DND-41 (cell line): Measurements from ENCODE around the gene TEKT4.

Experiments used
- ATAC-seq: fragments of 200-7000 bp; cut with Tn5 transposase; 3 replicates; pipeline ENCODE4 v1.9.1; 2021; ENCODE audit warnings: low read depth; ENCODE audit not compliant: insufficient read depth
- DNase-seq: peaks from one replicate; pipeline ENCODE4 v3.0.0-alpha.2; 2020
- H2AFZ ChIP-seq: 2 replicates; pipeline ENCODE4 v1.6.0; 2012; ENCODE audit warnings: low read depth, low read length
- H3K27ac ChIP-seq: 2 replicates; pipeline ENCODE4 v1.5.1; 2012; ENCODE audit warnings: low read length, inconsistent platforms
- H3K27me3 ChIP-seq: fragments of 200-600 bp; sonication (generic); 2 replicates; pipeline ENCODE4 v1.6.0; 2012; ENCODE audit warnings: low read length, mild to moderate bottlenecking, inconsistent platforms; ENCODE audit not compliant: insufficient read depth, poor library complexity
- H3K36me3 ChIP-seq: 2 replicates; pipeline ENCODE4 v1.5.1; 2012; ENCODE audit warnings: low read length, inconsistent platforms; ENCODE audit not compliant: insufficient read depth
- H3K4me1 ChIP-seq: 2 replicates; pipeline ENCODE4 v1.5.1; 2012; ENCODE audit warnings: mild to moderate bottlenecking, low read length; ENCODE audit not compliant: insufficient read depth
- H3K4me2 ChIP-seq: 2 replicates; pipeline ENCODE4 v1.6.0; 2012; ENCODE audit warnings: mild to moderate bottlenecking, moderate library complexity, low read length, inconsistent platforms; ENCODE audit not compliant: insufficient read depth
- H3K4me3 ChIP-seq, 2 experiments: fragments of 200-600 bp in 1 of 2; shearing (Covaris generic) in 1 of 2; 2 replicates each; pipeline ENCODE4 v1.5.1; 2012 to 2016; ENCODE audit warnings: inconsistent platforms in 2 of 2, low read length in 2 of 2, mild to moderate bottlenecking in 2 of 2, low read depth in 1 of 2, moderate library complexity in 1 of 2
- H3K79me2 ChIP-seq: 2 replicates; pipeline ENCODE4 v1.6.0; 2012; ENCODE audit warnings: low read length, inconsistent platforms; ENCODE audit not compliant: insufficient read depth
- H3K9ac ChIP-seq: 2 replicates; pipeline ENCODE4 v1.6.0; 2012; ENCODE audit warnings: low read depth, mild to moderate bottlenecking, inconsistent platforms, low read length, moderate library complexity
- H3K9me3 ChIP-seq: 2 replicates; pipeline ENCODE4 v1.5.1; 2012; ENCODE audit warnings: low read length, moderate library complexity, mild to moderate bottlenecking, inconsistent platforms; ENCODE audit not compliant: insufficient read depth, severe bottlenecking
- H4K20me1 ChIP-seq: 2 replicates; pipeline ENCODE4 v1.6.0; 2012; ENCODE audit warnings: low read length; ENCODE audit not compliant: insufficient read depth
- EZH2 ChIP-seq: IDR thresholded peaks from 3 replicates; pipeline ENCODE4 v1.6.1; 2012; ENCODE audit warnings: borderline replicate concordance, low read depth, mild to moderate bottlenecking, moderate library complexity, low read length, inconsistent platforms; ENCODE audit not compliant: severe bottlenecking
- TF ChIP-seq, protein P1 (sequence below): IDR thresholded peaks from 2 replicates; pipeline ENCODE4 v1.5.1; 2012; ENCODE audit warnings: borderline replicate concordance, low read length, moderate library complexity, mild to moderate bottlenecking; ENCODE audit not compliant: poor library complexity, severe bottlenecking; ENCODE audit errors: extremely low read depth

The TEKT4 gene

DNA sequence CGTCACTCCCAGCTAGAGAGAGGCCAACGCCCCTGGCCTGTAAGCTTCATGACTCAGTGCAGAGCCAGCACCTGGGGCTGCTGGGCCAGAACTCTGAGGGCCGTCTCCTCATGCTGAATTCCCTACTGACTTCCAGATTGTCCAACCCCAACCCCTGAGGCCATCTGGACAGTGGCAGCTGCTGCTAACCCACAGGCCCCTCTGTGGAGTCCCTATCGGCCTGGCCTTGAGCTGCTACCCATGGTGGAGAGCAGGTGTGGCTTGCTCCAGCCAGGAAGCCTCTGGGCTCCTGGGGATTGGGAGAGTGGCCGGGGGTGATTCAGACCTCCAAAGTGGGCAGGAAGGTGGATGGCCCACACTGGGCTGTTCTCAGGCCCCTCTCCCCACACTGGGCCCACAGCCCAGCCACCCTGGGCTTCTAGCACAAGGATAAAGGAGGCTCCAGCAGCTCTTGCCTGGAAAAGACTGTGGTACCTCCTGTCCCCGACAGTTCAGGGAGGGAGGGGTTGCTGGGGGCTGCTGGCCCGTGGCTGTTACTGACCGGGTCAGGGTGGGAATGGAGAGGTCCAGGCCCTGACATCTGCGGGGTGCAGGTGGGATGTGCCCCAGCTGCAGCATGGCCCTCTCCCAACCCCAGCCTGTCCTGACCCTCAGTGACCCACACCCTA is 8.2 kb downstream of the TEKT4 start:
- H3K4me1 ChIP-seq = no peaks in the 10 kb centered on the region
- no peaks in the 10 kb centered on the region for H3K36me3 ChIP-seq
- H3K79me2 ChIP-seq = no peaks in the 10 kb centered on the region
- H3K4me3 ChIP-seq = no peak overlapping the region
- TF ChIP-seq EZH2 = no peak
- TF ChIP-seq, protein P1, sequence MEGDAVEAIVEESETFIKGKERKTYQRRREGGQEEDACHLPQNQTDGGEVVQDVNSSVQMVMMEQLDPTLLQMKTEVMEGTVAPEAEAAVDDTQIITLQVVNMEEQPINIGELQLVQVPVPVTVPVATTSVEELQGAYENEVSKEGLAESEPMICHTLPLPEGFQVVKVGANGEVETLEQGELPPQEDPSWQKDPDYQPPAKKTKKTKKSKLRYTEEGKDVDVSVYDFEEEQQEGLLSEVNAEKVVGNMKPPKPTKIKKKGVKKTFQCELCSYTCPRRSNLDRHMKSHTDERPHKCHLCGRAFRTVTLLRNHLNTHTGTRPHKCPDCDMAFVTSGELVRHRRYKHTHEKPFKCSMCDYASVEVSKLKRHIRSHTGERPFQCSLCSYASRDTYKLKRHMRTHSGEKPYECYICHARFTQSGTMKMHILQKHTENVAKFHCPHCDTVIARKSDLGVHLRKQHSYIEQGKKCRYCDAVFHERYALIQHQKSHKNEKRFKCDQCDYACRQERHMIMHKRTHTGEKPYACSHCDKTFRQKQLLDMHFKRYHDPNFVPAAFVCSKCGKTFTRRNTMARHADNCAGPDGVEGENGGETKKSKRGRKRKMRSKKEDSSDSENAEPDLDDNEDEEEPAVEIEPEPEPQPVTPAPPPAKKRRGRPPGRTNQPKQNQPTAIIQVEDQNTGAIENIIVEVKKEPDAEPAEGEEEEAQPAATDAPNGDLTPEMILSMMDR = no peak
- DNase-seq = no peak
- no peaks in the 10 kb centered on the region for H4K20me1 ChIP-seq
- H3K4me2 ChIP-seq = no peak overlapping the region
- no peaks in the 10 kb centered on the region for H3K9me3 ChIP-seq
- H3K9ac ChIP-seq = no peak overlapping the region
- no peak overlapping the region for H2AFZ ChIP-seq
- ATAC-seq = no peak
- H3K27me3 ChIP-seq = no peaks in the 10 kb centered on the region
- H3K27ac ChIP-seq = no peak overlapping the region

DNA sequence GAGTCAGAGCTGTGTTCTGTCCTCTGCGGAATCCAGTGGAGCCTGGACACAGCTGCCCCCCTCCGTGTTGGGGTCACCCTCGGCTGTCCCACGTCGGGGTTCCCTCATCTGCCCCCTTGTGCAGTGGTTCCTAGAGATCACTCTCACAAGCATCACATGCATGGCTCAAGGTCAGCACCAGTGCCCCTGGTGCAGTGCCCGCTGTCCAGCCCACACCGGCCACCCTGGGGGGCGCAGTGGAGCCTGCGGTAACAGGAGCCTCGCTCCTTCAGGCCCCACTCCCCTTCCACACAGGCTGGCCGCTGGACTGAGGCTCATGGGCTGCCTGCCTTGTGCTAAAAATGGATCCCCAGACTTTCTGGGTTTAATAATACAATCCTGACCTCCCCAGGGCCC is 8.8 kb downstream of the TEKT4 start:
- Histone ChIP-seq H3K27ac (no peak overlapping the region), H3K9me3 (no peaks in the 10 kb centered on the region), H3K4me3 (no peak overlapping the region), H3K27me3 (no peaks in the 10 kb centered on the region), H4K20me1 (no peaks in the 10 kb centered on the region), H3K4me2 (no peak overlapping the region), H2AFZ (no peak overlapping the region), H3K79me2 (no peaks in the 10 kb centered on the region), H3K9ac (no peak overlapping the region), H3K36me3 (no peaks in the 10 kb centered on the region), H3K4me1 (no peaks in the 10 kb centered on the region)
- no peak for TF ChIP-seq EZH2
- TF ChIP-seq, protein P1 = no peak
- ATAC-seq (no peak), DNase-seq (no peak)

DNA sequence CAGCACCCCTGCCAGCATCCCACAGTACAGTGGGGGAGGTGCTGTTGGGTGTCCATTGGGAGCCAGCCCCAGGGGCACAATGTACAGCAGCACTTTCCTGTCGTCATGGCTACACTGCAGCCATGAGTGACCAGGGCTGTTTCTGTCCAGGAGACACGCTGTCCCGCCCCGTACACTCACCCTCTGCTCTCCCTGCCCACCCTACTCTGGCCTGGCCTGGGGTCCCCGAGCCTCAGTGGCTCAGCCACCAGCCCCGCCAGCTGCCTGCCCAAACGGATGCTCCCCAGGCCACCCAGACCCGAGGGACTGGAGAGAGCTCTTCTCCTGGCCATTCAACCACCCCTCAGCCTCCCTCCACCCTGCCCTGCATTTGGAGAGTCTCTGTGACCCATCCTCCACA is 9.3 kb downstream of the TEKT4 start:
- H3K36me3 ChIP-seq = no peaks in the 10 kb centered on the region
- H3K9me3 ChIP-seq = no peaks in the 10 kb centered on the region
- DNase-seq = no peak
- no peak for TF ChIP-seq EZH2
- TF ChIP-seq, protein P1 = no peak
- H2AFZ ChIP-seq = no peak overlapping the region
- H3K27me3 ChIP-seq = no peaks in the 10 kb centered on the region
- H3K27ac ChIP-seq = no peak overlapping the region
- no peak overlapping the region for H3K4me2 ChIP-seq
- no peaks in the 10 kb centered on the region for H3K79me2 ChIP-seq
- H3K4me3 ChIP-seq = no peak overlapping the region
- H3K4me1 ChIP-seq = no peaks in the 10 kb centered on the region
- no peak for ATAC-seq
- no peak overlapping the region for H3K9ac ChIP-seq
- no peaks in the 10 kb centered on the region for H4K20me1 ChIP-seq
